GM10266 (cell line): ENCODE measurements around the gene WWOX.

Source experiments
- DNase-seq: peaks from one replicate; pipeline ENCODE4 v3.0.0; 2012; ENCODE audit errors: extremely low spot score
- TF ChIP-seq, protein P1 (sequence below): IDR thresholded peaks from 2 replicates; pipeline ENCODE4 v1.5.1; 2012; ENCODE audit warnings: mild to moderate bottlenecking, low read depth; ENCODE audit not compliant: control insufficient read depth, insufficient read depth; ENCODE audit errors: missing control alignments

WWOX gene

DNA sequence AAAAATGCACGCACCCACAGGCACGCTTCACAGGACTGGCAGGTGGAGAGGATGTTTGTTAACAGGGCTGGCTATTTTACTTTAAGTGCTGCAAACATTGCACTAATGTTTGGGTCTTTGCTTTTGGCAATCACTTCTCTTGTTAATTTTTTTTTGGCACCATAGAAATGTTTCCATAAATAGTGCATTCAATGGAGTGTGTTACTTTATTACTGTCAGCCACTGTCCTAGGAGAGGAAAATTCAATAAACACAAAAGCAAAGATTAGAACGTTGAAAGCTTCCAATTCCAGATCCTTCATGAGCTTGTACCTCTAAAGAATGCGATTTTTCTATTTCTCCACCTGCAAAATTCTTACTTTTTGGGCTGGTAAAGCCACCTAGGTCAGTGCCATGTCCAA, 743.5 kb downstream of the WWOX start:
- no peak for DNase-seq
- TF ChIP-seq, protein P1, sequence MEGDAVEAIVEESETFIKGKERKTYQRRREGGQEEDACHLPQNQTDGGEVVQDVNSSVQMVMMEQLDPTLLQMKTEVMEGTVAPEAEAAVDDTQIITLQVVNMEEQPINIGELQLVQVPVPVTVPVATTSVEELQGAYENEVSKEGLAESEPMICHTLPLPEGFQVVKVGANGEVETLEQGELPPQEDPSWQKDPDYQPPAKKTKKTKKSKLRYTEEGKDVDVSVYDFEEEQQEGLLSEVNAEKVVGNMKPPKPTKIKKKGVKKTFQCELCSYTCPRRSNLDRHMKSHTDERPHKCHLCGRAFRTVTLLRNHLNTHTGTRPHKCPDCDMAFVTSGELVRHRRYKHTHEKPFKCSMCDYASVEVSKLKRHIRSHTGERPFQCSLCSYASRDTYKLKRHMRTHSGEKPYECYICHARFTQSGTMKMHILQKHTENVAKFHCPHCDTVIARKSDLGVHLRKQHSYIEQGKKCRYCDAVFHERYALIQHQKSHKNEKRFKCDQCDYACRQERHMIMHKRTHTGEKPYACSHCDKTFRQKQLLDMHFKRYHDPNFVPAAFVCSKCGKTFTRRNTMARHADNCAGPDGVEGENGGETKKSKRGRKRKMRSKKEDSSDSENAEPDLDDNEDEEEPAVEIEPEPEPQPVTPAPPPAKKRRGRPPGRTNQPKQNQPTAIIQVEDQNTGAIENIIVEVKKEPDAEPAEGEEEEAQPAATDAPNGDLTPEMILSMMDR, result no peak

DNA sequence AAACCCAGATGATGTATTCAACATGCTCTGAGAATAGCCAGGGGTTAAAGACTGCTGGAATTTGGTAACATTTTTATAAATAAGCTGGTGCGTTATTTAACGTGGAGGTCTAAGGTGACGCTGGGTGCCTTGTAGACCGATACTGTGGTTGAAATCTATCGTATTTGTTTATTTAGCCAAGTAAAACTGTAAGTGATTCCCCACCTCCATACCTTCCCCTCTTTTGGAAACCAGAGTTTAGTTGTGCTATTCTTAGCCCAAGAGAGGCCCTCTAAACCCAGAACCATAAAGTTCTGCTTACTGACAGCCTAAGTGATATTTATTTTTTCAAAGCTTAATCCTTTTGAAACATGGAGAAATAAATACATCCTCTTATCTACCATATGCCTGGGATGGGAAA, 744.5 kb downstream of the WWOX start:
- TF ChIP-seq, protein P1, result no peak
- DNase-seq, result no peak

DNA sequence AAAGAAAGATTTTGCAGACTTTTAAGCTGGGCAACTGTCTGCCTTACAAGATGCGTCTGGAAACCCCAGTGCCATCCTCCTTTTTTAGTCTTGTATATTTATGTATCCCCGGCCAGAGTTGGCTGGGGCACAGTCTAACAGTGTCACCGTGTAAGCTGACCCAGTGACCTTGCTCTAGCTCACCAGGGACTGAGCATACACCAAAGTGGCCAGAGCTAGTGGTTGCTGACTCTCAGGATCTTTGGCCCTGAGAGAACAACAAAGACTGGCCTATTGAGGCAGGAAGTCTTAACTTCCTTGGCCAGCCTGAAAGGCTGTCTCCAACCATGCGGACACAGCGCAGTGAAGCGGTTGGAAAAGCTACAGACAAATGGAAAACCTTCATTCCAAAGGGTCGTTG, 745.2 kb downstream of the WWOX start:
- TF ChIP-seq, protein P1, result no peak
- DNase-seq, result no peak

DNA sequence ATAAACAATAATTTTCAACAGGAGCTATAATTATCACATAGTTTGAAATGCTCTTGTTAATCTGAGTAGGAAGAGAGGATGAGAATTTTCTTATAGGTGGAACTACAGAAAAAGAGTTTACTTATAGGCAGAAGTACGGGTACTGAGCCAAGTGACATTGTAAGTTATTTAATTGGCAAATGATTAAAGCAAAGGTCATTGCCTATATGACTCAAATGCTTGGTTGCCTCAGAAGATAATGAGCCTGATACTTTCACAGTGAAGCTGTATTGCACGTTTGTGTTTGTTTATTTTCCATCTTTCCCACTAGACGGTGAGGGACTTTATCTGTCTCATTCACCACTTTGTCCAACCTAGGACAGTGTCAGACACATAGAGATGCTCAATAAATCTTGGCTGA, 751.8 kb downstream of the WWOX start:
- TF ChIP-seq, protein P1, result no peak
- DNase-seq, result no peak

DNA sequence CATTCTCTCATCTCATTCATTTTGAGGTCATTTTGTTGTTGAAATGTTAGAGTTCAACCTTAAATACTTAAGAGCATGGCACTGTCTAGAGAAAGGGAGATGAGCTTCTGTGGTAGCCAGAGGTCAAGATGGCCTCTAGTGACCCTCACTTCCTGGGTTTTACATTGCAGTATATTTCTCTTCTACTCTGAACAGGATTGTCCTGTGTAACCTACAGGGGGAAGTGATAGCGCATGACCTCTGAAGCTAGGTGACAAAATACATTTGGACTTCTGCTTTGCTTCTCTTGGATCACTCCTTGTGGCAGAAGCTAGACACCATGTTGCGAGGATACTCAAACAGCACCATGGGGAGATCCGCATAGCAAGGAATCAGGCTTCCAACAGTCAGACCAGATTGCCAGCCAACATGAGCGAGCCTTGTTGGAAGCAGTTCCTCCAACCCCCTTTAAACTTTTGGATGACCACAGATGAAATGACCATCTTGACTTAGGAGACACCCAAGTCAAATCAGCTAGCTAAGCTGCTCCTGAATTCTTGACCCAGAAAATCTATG, 752.7 kb downstream of the WWOX start:
- DNase-seq, result no peak
- TF ChIP-seq, protein P1, result no peak

DNA sequence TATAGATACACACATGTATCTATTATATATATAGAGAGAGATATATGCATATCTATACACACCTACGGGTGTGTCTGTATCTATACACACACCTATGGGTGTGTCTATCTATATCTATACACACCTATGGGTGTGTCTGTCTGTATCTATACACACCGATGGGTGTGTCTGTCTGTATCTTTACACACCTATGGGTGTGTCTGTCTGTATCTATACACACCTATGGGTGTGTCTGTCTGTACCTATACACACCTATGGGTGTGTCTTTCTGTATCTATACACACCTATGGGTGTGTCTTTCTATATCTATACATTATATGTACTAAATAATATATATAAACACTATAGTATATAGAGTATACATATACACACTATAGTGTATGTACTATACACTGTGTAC, 762.6 kb downstream of the WWOX start:
- DNase-seq, result no peak
- TF ChIP-seq, protein P1, result no peak

DNA sequence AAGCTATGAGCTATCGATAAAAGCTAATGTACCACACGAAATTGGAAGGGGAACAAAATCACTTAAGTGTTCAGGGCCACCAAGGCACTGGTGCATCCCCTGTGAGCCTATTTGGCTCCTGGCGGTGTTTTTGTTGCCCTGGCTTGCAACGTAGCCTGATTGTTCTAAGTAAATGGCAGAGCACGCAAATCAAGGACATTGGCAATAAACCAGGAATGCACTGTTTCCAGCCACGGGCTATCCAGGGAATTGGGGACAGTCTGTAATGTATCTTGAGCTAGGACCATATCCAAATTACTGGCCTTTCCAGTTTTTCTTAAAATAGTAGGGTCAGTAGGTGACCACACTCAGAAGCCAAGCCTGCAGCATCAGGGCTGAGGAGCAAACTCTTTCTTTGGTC, 767.1 kb downstream of the WWOX start:
- TF ChIP-seq, protein P1, result no peak
- no peak for DNase-seq
